NCI-H2081 treated with DMSO at 0.1 percent for 48 hours (cell line): ENCODE results near the gene WASF1.
"Not testable (repeated sequence)": the region's sequence is repeated elsewhere in the genome, so short reads cannot be mapped to it uniquely, and the experiment has no call there.

Source experiments
- DNase-seq: peaks from one replicate; lab custom pipeline; 2025; lab: John Stamatoyannopoulos, UW

WASF1 gene

DNA sequence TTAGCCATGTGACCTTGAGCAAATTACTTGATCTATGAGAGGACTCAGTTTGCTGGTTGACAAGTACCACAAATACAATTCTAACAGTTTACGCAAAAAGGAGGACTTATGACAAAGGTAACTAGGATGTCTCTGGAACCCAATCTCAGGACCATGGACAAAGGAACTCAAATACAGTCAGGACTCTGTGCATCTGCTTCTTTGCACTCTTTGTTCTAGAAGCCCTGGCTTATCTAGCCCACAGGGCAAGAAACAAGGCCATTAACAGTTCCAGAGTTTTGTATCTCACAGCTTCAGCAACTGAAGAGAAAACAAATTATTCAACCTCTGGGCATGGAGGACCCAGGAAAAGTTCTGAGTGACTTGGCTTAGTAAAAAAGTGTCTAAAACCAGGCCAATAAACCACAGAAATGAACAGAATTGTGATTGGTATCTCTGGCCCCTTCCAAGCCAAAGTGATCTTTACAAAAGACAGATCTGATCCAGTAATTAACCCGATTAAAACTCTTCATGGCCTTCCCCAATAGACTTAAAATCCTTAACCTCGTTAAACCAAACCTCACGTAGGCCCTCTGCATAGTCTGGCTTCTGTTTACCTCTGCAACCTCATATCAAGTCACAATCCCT is 5.9 kb downstream of the WASF1 start:
- DNase-seq, result no peak

DNA sequence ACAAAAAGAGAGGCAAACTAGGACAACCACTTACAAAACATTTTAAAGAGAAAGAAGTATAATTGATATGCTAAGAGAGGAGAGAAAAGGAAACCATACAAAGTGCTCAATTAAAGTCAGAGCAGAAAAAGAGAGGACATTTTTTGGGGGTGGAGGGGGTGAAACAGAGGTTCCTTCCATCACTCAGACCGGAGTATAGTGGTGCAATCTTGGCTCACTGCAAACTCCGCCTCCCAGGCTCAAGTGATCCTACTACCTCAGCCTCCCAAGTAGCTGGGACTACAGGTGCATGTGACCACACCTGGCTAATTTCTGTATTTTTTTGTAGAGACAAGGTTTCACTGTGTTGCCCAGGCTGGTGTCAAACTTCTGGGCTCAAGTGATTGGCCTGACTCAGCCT is 9.4 kb downstream of the WASF1 start:
- no peak for DNase-seq

DNA sequence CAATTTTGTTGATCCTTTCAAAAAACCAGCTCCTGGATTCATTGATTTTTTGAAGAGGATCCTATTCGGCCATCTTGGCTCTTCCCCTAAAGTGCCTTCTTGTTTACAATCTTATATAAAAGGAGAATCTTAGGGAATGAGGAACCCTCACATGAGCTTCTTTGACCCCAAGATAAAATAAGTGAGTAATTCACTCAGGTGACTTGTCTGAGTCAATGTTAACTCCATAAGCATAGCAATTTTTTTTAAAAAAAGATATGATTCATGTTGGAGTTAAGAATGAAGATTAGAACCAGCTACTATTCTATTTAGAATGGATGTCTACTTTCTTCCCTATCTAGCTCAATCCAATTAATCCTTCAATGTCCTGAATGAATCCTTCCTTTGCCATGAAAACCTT is 21.0 kb downstream of the WASF1 start:
- no peak for DNase-seq

DNA sequence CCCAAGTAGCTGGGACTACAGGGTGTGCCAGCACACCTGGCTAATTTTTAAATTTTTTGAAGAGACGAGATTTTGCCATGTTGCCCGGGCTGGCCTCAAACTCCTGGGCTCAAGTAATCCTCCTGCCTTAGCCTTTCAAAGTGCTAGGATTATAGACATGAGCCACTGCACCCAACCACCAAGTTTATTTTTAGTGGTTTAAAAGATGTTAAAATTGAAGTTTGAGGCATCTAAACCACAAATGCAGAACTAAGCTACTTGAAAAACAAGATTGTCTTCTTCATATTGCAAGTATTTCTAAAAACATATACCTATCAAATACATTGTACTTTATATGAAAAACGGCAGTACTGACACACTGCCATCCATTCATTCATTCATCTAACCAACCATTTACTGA is 31.6 kb downstream of the WASF1 start:
- DNase-seq, result no peak

GRCh38 chr6:110140650-110141049 is 38.8 kb downstream of the WASF1 start:
- DNase-seq, result no peak

GRCh38 chr6:110139052-110139451 is 40.4 kb downstream of the WASF1 start:
- no peak for DNase-seq

DNA sequence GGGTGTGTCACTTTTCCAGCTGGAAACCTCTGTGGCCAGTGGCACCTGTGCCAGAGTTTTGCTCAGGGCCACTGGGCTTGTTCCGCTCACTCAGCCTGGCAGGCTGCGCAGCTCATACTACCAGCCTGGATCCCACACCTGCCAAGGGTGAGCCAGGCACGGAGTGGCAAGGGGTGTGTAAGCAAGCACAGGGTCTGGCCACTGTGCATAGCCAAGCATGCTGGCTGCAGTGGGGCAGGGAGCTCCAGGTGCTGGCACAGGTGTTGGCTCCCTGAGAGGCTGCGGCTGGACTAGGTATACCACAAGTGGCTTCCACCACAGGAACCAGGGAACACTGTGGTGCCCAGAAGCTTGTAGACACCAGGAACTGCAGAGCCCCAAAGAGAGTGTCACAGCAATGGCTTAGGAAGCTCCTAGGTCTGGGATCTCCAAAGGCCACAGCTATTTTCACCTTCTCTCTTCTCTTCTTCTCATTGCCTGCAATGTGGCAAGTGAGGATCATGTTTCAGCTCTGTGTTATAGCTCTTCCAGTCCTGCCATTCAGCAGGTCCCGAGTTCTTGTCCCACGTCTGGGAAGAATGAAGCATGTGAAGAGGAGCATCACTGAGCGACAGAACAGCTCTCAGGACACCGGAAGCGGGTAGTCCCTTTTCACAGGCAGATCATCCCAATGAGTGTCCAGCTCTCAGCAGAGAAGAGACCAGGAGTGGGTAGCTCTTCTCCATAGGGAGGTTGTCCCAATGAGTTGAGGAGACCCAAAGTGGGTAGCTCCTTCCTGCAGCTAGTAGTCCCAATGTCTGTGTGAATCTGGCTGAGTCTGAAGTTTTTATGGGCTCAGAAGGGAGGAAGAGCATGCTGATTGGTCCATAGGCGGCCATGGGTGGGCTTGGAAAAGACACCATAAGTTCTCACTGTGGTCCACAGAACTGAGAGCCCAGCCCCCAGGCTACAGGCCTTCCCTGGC is 41.3 kb downstream of the WASF1 start:
- no peak for DNase-seq

GRCh38 chr6:110130362-110130761 is 49.1 kb downstream of the WASF1 start:
- no peak for DNase-seq

DNA sequence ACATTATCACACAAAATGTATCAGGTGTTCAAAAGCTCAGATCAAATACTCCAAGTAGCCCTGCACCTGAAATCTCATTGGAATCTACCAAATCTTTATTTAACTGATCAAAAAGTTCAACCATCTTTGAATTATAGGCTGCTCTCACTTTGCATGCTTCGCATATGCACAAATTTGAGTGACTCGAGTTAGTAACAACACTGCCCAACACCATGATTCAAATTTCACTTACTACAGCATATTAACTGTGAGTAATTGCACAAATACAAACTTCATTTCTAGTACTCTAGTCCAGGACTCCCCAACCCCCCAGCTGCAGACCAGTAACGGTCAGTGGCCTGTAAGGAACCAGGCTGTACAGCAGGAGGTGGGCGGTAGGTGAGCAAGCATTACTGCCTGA is 51.1 kb downstream of the WASF1 start:
- no peak for DNase-seq

GRCh38 chr6:110125361-110125760 is 54.1 kb downstream of the WASF1 start:
- peak; percentile 43 for DNase-seq

- not testable (repeated sequence) for DNase-seq
These were observed 57.8 kb downstream of the WASF1 start for GRCh38 chr6:110121655-110122054.

- DNase-seq, result no peak
These were observed 63.2 kb downstream of the WASF1 start for GRCh38 chr6:110116258-110116657.

GRCh38 chr6:110114004-110114403 is 65.5 kb downstream of the WASF1 start:
- no peak for DNase-seq

GRCh38 chr6:110105296-110105695 is 74.2 kb downstream of the WASF1 start:
- no peak for DNase-seq

GRCh38 chr6:110103260-110103659 is 76.2 kb downstream of the WASF1 start:
- DNase-seq, result no peak

DNA sequence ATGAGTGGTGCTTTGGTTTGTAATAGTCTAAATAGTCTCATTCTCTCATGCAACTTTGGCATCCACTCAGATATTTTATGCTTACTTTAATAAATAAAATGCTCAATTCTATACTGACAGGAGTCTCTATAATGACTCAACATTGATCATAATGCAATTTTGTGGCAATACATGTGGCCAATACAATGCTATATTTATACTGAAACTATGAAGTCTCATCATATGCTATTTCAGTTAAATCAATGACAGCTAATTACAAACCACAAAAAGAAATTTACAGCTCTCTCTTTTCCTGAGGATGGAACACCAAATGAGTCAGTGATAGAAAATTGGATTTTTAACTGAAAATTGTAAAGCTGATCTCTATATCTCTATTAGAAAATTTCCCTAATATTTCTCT is 77.1 kb downstream of the WASF1 start:
- no peak for DNase-seq

DNA sequence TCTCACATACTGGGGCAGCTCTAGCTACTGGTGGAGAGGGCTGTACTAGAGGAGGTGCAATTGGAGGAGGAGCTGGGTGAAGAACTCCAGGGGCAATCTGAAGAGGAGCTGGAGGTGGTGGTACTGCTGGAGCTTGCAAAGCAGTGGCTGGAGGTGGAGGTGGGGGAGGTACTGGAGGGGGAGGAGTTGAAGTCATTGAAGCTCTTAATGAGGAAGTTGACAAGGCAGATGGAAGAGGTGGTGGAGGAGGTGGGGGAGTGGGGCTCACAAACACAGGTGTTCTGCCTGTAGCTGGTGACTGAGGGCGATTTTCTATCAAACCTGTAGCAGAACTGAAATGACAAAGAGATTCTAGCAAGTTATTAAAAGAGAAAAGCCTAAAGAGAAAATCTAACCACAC is 77.6 kb downstream of the WASF1 start:
- DNase-seq, result no peak

GRCh38 chr6:110098511-110099116 is 80.9 kb downstream of the WASF1 start:
- DNase-seq, result no peak

- DNase-seq, result no peak
These were observed 82.0 kb downstream of the WASF1 start for GRCh38 chr6:110097443-110097842.

DNA sequence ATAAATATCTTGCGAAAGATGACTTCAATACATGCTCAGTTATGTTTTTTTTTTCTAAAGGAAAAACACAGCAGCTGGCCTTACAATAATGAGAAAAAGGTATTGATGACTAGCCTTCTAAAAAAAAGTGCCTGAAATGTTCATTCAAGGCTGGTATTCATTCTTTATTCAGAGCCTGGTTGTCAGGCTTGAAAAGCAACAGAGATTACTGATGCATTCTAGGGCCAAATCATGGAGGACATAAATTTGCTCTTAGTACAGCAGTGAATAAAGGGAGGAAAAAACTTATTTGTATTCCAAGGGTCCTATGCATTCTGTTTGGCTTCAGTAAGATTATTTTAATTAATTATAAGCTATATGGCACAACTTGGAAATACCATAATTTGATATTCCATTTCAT is 83.5 kb downstream of the WASF1 start:
- no peak for DNase-seq

- DNase-seq, result no peak
These were observed 84.4 kb downstream of the WASF1 start for GRCh38 chr6:110095101-110095500.

GRCh38 chr6:110093981-110094380 is 85.5 kb downstream of the WASF1 start:
- no peak for DNase-seq

DNA sequence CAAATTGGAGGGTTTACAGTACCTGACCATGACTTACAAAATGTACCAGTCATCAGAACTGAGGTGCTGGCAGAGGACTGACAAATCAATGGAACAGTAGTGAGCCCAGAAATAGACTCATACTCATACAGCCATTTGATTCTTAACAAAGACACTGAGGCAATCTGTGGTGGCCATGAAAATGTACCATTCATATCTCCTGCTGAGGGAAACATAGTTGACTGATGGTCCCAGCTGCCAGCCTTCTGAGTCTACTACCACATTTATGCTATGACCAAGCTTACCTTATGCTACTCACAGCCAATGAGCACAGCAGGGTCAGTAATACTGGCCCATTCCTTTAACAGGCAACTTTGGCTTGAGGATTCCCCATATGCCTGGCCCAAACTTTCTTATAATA is 88.6 kb downstream of the WASF1 start:
- no peak for DNase-seq
